ENCODE measurements around the gene SLC9A8.
A peak's percentile ranks its signal among the peaks of the same experiment; 100 is the strongest.
"Not testable (repeated sequence)": the region's sequence is repeated elsewhere in the genome, so short reads cannot be mapped to it uniquely, and the experiment has no call there.

SLC9A8 gene

GRCh38 chr20:49812507-49813304 lies at the start of gene SLC9A8:
Gene SLC9A8, plus strand, starts transcription at chr20:49812828. Its CDS starts 95 bp downstream, at chr20:49812923.
- peak; percentile 92 to 94 for DNase-seq

GRCh38 chr20:49762940-49763766 lies 49.5 kb upstream of the SLC9A8 start:
- DNase-seq = no peak

DNA sequence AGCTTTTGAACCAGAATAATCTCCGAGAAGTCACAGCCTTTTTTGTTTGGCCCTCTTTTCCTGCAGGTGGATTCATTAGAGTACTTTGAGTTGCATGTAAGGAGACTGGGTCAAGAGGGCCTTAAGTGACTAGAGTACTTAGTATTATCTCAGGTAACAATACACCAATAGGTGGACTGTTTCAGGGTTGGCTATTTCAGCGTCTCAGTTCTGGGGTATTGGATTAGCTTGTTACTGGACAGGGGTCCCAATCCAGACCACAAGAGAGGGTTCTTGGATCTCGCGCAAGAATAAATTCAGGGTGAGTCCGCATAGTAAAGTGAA lies 47.3 kb upstream of the SLC9A8 start:
- no peak for DNase-seq

DNA sequence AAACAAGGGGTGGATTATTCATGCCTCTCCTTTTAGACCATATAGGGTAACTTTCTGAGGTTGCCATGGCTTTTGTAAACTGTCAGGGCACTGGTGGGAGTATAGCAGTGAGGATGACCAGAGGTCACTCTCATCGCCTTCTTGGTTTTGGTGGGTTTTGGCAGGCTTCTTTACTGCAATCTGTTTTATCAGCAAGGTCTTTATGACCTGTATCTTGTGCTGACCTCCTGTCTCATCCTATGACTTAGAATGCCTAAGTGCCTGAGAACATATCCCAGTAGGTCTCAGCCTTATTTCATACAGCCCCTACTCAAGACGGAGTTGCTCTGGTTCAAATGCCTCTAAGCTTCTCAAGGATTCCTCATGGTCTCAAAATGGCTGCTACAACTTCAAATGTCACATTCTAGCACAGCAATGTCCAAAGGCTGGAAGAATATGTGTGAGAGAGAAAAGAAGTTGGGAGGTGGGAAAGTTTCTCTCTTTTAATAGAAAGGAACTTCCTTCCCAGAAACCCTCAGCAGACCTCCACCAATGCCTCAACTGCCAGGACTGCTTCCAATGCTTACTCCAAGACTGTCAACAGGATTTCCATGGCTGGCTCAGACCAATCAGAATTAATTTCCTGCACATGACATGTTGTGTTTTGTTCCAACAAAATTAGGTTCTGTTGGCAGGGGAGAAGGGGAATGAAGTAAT lies 46.6 kb upstream of the SLC9A8 start:
- no peak for DNase-seq

GRCh38 chr20:49766979-49767521 lies 45.6 kb upstream of the SLC9A8 start:
- DNase-seq = no peak

DNA sequence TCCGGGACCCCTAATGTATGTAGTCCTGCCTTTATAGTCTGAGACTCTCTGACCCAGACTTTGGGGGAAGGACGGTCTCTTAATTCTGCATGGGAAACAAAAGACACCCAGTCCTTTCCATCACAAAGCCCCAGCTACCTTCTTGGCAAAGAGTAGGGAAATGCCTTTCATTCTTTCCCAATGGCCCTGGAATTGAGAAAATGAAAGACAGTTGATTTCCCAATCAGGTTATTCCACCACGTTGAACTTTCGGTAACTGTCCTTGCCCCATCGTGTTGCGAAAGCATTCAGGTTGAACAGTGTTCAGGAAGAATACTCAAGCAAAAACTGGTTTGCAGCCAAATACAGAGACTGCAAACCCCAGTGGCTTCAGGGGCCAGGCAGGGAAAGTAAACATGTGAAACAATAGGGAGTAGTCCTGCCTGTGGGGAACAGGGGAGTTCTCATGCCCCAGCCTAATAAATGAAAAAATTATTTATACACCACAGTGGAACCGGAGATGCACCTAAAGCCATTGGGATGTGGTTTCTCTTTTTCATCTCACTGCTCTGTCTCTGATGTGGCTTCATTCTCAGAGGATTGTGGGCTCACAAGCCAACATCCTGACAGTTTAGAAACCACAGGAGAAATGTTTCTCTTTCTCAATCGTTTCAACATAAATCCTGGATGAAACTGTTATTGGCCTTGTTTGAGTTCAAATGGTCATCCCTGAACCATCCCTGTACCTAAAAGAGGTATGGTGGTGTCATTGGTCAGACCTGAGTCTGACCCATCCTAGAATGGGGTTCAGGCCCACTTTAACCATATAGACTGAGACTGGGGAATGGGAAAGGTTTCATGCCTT lies 44.2 kb upstream of the SLC9A8 start:
- DNase-seq = peak; percentile 36 to 62

GRCh38 chr20:49769048-49769581 lies 43.5 kb upstream of the SLC9A8 start:
- DNase-seq = no peak

DNA sequence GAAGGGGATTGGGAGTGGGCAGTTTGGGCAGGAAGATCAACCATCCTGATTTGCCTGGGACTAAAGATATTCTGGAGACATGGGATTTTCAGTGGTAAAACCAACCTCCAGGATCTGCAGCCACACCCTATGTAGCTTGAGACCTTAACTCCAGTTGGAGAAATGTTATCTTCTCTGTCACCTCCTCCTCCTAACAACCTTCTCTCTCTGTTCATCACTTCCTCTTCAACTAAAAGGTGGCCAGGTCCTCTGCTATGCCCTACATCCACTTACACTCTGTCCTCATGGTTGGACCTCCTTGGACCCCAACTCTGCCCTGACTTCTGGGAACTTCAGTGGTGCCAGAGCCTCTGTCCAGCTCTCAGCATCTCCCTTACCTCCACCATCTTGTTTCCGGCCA lies 42.0 kb upstream of the SLC9A8 start:
- DNase-seq = no peak

GRCh38 chr20:49774213-49774612 lies 38.4 kb upstream of the SLC9A8 start:
- not testable (repeated sequence) for DNase-seq

DNA sequence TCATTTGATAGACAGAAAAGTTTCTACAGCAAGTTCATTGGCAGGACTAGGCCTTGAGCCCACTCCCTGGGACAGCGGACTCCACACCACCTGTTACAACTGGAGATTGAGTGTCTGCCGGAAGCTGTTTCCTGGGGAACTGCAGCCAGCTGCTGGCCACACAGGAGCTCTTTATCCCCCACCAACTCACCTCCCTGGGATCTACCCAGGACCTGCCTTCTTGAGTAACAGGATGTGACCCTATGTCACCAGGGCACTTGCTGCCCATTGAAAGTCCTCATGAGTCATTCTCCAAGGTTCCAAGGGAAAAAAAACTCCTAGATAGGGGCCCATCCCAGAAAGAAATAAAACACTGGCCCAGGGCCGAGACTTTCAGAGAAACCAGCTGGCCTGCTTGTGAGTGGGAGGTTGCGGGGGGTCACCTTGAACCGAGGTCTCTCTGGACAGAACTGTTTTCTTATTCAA lies 37.4 kb upstream of the SLC9A8 start:
- DNase-seq = no peak

DNA sequence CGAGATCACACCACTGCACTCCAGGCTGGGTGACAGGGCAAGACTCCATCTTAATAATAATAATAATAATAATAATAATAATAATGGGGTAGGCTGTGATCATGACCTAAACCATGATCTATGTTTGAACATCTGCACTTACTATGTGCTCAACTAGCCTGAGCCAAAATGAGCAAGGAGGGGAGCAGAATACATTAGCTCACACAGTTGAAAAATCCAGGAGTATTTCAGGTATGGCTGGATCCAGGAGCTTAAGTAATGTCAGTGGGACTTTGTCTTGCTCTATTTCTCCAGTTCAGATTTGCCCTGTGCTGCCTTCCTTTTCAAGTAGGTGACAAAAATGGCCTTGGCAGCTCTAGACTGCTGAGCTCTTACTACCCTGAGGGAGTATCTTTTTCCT lies 32.7 kb upstream of the SLC9A8 start:
- no peak for DNase-seq

DNA sequence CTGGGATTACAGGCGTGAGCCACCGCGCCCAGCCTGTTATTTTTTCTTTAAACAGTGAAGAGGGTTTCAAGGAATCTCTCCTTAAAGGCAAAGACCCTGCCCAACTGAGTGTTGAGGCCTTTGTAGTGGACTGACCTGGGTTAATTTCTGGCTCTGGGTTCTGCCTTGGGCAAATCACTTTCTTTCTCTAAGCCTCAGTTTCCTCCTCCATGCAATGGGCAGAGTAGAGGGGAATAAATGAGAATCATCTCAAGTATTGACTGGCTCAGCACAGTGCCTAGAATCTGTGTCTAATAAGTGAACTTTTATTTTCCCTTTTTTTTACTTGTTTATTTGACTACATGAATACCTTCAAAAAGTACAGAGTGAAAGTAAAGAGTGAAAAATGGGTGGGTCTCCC lies 31.0 kb upstream of the SLC9A8 start:
- no peak for DNase-seq

- DNase-seq = not testable (repeated sequence)
Measured at GRCh38 chr20:49782439-49782838, 30.2 kb upstream of the SLC9A8 start.

DNA sequence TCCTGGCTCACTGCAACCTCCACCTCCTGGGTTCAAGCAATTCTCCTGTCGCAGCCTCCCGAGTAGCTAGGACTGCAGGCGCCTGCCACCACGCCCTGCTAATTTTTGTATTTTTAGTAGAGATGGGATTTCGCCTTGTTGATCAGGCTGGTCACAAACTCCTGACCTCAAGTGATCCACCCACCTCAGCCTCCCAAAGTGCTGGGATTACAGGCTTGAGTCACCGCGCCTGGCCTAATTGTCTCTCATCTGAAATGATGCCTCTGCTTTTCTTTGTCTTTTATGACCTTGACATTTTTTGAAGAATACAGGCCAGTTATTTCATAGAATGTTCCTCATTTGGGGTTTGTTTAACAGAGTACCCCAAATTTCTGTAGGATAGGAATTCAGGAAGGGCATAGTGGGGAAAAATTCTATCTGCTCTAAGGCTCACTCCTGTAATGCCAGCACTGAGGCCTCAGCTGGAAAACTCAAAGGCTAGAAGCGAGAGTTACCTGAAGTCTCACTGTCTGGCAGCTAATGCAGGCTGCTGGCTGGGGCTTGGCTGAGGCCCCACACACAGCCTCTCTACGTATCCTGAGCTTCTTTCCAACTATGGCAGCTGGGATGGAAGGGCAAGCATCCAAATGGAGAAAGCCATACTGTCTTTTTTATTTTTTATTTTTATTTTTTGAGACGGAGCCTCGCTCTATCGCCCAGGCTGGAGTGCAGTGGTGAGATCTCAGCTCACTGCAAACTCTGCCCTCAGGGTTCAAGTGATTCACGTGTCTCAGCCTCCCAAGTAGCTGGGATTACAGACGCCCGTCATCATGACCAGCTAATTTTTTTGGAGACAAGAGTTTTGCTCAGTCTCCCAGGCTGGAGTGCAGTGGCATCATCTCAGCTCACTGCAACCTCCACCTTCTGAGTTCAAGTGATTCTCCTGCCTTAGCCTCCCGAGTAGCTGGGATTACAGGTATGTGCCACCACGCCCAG lies 29.3 kb upstream of the SLC9A8 start:
- DNase-seq = not testable (repeated sequence)

DNA sequence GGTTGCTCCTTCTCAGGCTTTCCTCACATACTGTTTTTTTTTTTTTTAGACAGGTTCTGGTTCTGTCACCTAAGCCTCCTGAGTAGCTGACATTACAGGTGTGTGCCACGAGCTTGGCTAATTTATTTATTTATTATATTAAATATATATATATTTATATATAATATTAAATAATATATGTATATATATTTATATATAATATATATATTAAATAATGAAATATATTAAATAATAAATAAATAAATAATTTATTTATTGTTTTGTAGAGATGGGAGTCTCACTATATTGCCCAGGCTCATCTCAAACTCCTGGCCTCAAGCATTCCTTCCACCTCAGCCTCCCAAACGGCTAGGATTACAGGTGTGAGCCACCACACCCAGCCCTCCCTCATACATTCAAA lies 28.3 kb upstream of the SLC9A8 start:
- DNase-seq = no peak

DNA sequence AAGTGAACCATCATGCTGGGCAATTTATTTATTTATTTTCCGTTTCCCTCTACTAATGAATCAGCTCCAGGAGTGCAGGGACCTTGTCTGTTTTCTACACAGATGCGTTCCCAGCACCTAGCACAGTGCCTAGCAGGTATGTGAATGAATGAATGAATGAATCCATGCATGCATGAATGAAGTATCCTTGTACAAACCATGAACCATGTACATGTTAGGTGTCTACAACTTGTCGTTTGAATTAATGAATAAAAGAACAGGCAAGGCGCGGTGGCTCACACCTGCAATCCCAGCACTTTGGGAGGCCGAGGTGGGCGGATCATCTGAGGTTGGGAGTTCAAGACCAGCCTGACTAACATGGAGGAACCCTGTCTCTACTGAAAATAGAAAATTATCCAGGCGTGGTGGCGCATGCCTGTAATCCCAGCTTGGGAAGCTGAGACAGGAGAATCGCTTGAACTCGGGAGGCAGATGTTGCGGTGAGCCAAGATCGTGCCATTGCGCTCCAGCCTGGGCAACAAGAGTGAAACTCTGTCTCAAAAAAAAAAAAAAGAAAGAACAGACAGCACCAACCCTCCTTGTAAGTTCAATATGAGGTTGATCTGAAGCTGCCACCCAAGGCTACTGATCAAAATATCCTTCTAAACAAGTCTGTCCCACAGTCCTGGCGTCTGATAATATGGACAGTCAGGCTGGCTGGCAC lies 27.3 kb upstream of the SLC9A8 start:
- DNase-seq = no peak

- peak in 1 of 2 donors; percentile 40 for DNase-seq
Measured at GRCh38 chr20:49785852-49786175, 26.8 kb upstream of the SLC9A8 start.

DNA sequence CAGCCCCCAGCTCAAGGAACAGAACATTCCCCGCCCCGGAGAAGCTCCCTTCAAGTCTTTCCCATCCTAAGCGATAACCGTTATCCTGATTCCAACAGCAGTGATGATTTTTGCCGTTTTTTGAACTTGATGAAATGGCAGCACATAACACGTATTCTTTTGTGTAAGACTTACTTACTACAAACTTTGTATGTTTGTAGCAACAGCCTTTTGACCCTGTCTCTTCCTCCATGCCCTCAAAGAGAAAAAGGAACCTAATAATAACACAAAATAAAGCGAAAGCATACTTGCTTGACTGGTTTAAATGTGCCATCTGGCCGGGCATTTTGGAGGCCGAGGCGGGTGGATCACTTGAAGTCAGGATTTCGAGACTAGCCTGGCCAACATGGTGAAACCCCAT lies 26.4 kb upstream of the SLC9A8 start:
- DNase-seq = no peak

DNA sequence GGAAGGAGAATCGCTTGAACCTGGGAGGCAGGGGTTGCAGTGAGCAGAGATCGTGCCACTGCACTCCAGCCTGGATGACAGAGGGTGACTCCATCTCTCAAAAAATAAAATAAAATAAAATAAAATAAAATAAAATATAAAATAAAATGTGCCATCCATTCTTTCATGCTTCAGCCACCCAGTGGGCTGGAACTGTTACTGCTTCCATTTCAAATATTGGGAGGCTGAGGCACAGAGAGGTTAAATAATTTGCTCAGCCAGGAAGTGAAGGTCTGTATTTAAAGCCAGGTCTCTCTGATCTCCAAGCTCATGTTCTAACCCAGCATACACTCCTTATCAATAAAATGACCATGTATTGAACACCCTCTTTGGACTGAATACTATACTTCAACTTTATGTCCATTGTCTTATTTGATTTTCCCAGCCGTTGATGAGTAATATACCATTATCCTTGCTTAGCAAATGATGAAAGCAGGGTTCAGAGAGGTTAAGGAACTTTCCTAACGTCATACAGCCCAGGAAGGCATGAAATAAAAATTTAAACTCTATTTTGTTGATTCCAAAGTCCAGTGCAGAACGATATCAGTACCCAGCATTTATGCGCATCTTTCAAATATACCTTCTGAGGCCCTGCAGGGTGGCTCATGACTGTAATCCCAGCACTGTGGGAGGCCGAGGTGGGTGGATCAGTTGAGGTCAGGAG lies 25.8 kb upstream of the SLC9A8 start:
- DNase-seq = no peak

Measured in CD4-positive, alpha-beta T cell treated with Interleukin-4 for 1 hour (primary cell).